Measurements from ENCODE around the gene SMURF1. TPM values are rescaled to one million over a fixed set of nuclear protein-coding genes. Genes with fewer than 3 reads are reported as not detected.
A peak's percentile ranks its signal among the peaks of the same experiment; 100 is the strongest.

SMURF1 gene
- total and polyA plus RNA-seq, 2 of the 4 experiments (the other 2 are of a cell fraction), result 13.4 to 20.3 TPM

- Histone ChIP-seq H2BK120ac (ENCODE audit: low read depth, low read length) (peak overlapping the region; percentile 28; the same call in 1 of the 2 replicates), H3K27ac (ENCODE audit: insufficient read depth, low read length) (no peak overlapping the region), H3K56ac (ENCODE audit: extremely low read depth, insufficient read depth, low read length) (no peak overlapping the region), H2BK15ac (ENCODE audit: low read depth, low read length) (no peak overlapping the region; the same call in 2 of the 3 replicates), H3K9ac (ENCODE audit: low read depth, low read length) (no peak overlapping the region), H2BK5ac (ENCODE audit: low read depth, low read length, poor library complexity, severe bottlenecking) (no peak overlapping the region), H3K4me2 (ENCODE audit: low read depth, low read length) (no peak overlapping the region), H3K4ac (ENCODE audit: low read depth, low read length) (peak overlapping the region; percentile 69), H2AK9ac (replicated peaks; ENCODE audit: low read depth, low read length, poor library complexity) (no peak overlapping the region), H3K36me3 (ENCODE audit: control insufficient read depth, insufficient read depth, low read length) (peaks cover 1% of the 10 kb centered on the region; the same call in 1 of the 2 replicates), H4K8ac (ENCODE audit: low read depth in 2 of 2, low read length in 2 of 2) (no peak overlapping the region), H3K18ac (ENCODE audit: low read depth, low read length) (peak overlapping the region; percentile 11; the same call in 1 of the 2 replicates), H3K4me1 (ENCODE audit: control insufficient read depth, insufficient read depth, low read length) (peaks cover 36% of the 10 kb centered on the region), H4K91ac (ENCODE audit: insufficient read depth, low read depth, low read length) (no peak overlapping the region), H2BK20ac (ENCODE audit: low read depth, low read length) (peak overlapping the region; percentile 8; the same call in 1 of the 2 replicates), H2AFZ (replicated peaks; ENCODE audit: low read length, poor library complexity) (no peak overlapping the region), H4K20me1 (ENCODE audit: insufficient read depth, low read length) (peaks cover 55% of the 10 kb centered on the region), H3K4me3 (ENCODE audit: insufficient read depth, low read depth, low read length) (no peak overlapping the region), H3K9me3 (ENCODE audit: control insufficient read depth, insufficient read depth, low read length) (no peaks in the 10 kb centered on the region), H2AK5ac (ENCODE audit: low read depth, low read length) (peak overlapping the region; percentile 27; the same call in 1 of the 2 replicates), H3K9me1 (ENCODE audit: insufficient read depth, low read length) (peaks cover 26% of the 10 kb centered on the region), H3K27me3 (ENCODE audit: control insufficient read depth, insufficient read depth, low read length) (no peaks in the 10 kb centered on the region), H3K79me1 (ENCODE audit: low read depth in 1 of 2, low read length in 2 of 2) (peaks cover 28 to 77% of the 10 kb centered on the region in 2 experiments), H4K5ac (ENCODE audit: low read depth, low read length) (peak overlapping the region; percentile 76; the same call in 1 of the 2 replicates), H3K14ac (replicated peaks; ENCODE audit: low read depth, low read length) (0 out of 2 replicates have a peak overlapping the region, but pooled peaks have one; percentile 73), H3K23ac (ENCODE audit: low read depth, low read length) (peak overlapping the region; percentile 72)
- intact Hi-C loops (cut with micrococcal nuclease) (no loop called here), dilution Hi-C loops (cut with HindIII; ENCODE audit: low sequenced_read_pairs, unreplicated experiment) (no loop called here), in situ Hi-C loops (cut with MboI; ENCODE audit: low sequenced_read_pairs) (no loop called here)
- TF ChIP-seq, protein P1, sequence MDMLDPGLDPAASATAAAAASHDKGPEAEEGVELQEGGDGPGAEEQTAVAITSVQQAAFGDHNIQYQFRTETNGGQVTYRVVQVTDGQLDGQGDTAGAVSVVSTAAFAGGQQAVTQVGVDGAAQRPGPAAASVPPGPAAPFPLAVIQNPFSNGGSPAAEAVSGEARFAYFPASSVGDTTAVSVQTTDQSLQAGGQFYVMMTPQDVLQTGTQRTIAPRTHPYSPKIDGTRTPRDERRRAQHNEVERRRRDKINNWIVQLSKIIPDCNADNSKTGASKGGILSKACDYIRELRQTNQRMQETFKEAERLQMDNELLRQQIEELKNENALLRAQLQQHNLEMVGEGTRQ (IDR thresholded peaks at IDR 0.05; ENCODE audit: low read depth, low read length), result no peak
- no peak for TF ChIP-seq RAD21 (IDR thresholded peaks at IDR 0.05; ENCODE audit: low read length)
- no peak for TF ChIP-seq RFX5 (IDR thresholded peaks at IDR 0.05; ENCODE audit: low read depth, low read length)
- TF ChIP-seq, protein P2, sequence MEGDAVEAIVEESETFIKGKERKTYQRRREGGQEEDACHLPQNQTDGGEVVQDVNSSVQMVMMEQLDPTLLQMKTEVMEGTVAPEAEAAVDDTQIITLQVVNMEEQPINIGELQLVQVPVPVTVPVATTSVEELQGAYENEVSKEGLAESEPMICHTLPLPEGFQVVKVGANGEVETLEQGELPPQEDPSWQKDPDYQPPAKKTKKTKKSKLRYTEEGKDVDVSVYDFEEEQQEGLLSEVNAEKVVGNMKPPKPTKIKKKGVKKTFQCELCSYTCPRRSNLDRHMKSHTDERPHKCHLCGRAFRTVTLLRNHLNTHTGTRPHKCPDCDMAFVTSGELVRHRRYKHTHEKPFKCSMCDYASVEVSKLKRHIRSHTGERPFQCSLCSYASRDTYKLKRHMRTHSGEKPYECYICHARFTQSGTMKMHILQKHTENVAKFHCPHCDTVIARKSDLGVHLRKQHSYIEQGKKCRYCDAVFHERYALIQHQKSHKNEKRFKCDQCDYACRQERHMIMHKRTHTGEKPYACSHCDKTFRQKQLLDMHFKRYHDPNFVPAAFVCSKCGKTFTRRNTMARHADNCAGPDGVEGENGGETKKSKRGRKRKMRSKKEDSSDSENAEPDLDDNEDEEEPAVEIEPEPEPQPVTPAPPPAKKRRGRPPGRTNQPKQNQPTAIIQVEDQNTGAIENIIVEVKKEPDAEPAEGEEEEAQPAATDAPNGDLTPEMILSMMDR (conservative IDR thresholded peaks at IDR 0.05; ENCODE audit: low read depth, low read length), result no peak
- no peak for TF ChIP-seq NFE2L2 (IDR thresholded peaks at IDR 0.05; ENCODE audit: low read depth, low read length)
- TF ChIP-seq BHLHE40 (IDR thresholded peaks at IDR 0.05; ENCODE audit: low read depth, low read length), result no peak
- TF ChIP-seq FOS (IDR thresholded peaks at IDR 0.05; ENCODE audit: low read depth, low read length), result no peak
- no peak for TF ChIP-seq MXI1 (IDR thresholded peaks at IDR 0.05; ENCODE audit: borderline replicate concordance, low read depth, low read length)
- TF ChIP-seq CEBPB (IDR thresholded peaks at IDR 0.05; ENCODE audit: low read depth, low read length), result no peak
- no peak for TF ChIP-seq MAFK (IDR thresholded peaks at IDR 0.05; ENCODE audit: low read depth, low read length)
- no peak for TF ChIP-seq POLR2A (IDR thresholded peaks at IDR 0.05; ENCODE audit: low read depth, low read length)
- TF ChIP-seq MAZ (IDR thresholded peaks at IDR 0.05; ENCODE audit: borderline replicate concordance, low read depth, low read length), result no peak
- no peak for TF ChIP-seq CHD1 (IDR thresholded peaks at IDR 0.05; ENCODE audit: low read depth, low read length)
- POLR2A ChIA-PET (ENCODE audit: unreplicated experiment), result no interaction called here
- CTCF ChIA-PET, result no interaction called here
- WGBS, 2 experiments (ENCODE audit: extremely low coverage in 2 of 2, insufficient read length in 1 of 2), result 72% methylated on average over 3 of the region's 3 CpGs; no CpG with 5 or more reads in 1 of the 2 experiments
- no peak for ATAC-seq (ENCODE audit: low read depth)
- BruUV-seq (replicated peaks), result no TSS peak
- DNase-seq, result no peak
Observed at GRCh38 chr7:99105756-99106155, 38.2 kb downstream of the SMURF1 start.
